HepG2 (cell line): Measurements from ENCODE around the gene RDH13.

Source experiments
- ATRX ChIP-seq: sonication (generic); formaldehyde crosslinking; IDR thresholded peaks from 2 replicates; pipeline ENCODE4 v1.4.0; 2020; ENCODE audit warnings: missing genetic modification reagents, borderline replicate concordance
- CEBPB ChIP-seq: IDR thresholded peaks from 2 replicates; pipeline ENCODE4 v1.6.1; 2011; ENCODE audit warnings: low read depth, low read length, improper control_type of control experiment, borderline replicate concordance
- CHCHD3 ChIP-seq: sonication (generic); formaldehyde crosslinking; IDR thresholded peaks from 2 replicates; pipeline ENCODE4 v1.8.0; 2022; ENCODE audit warnings: mild to moderate bottlenecking, missing genetic modification reagents, moderate library complexity
- GATA4 ChIP-seq: sonication (generic); IDR thresholded peaks from 2 replicates; pipeline ENCODE4 v1.6.1; 2016; ENCODE audit warnings: antibody characterized with exemption, low read depth, borderline replicate concordance
- SETDB1 ChIP-seq: sonication (generic); formaldehyde crosslinking; IDR thresholded peaks from 2 replicates; pipeline ENCODE4 v1.5.1; 2020; ENCODE audit warnings: missing genetic modification reagents, mild to moderate bottlenecking, borderline replicate concordance
- ZBTB33 ChIP-seq: sonication (generic); formaldehyde crosslinking; IDR thresholded peaks from 2 replicates; pipeline ENCODE4 v1.4.0; 2020; ENCODE audit warnings: missing genetic modification reagents
- ZNF138 ChIP-seq: sonication (generic); formaldehyde crosslinking; IDR thresholded peaks from 2 replicates; pipeline ENCODE4 v1.5.0; 2020; ENCODE audit warnings: mild to moderate bottlenecking, low read depth, missing genetic modification reagents
- ZNF274 ChIP-seq: sonication (generic); formaldehyde crosslinking; IDR thresholded peaks from 2 replicates; pipeline ENCODE4 v1.5.1; 2020; ENCODE audit warnings: mild to moderate bottlenecking, missing genetic modification reagents

GRCh38 chr19:55066107-55066709 lies 3.3 kb upstream of the RDH13 start:
- no peak for TF ChIP-seq ZNF274 (CRISPR knock-in tag)
- no peak for TF ChIP-seq ATRX (CRISPR knock-in tag)
- TF ChIP-seq ZBTB33, result no peak
- TF ChIP-seq ZNF138 (CRISPR knock-in tag), result no peak
- no peak for TF ChIP-seq SETDB1 (CRISPR knock-in tag)
- no peak for TF ChIP-seq CHCHD3
- no peak for TF ChIP-seq GATA4
- no peak for TF ChIP-seq CEBPB
